Renal cortex interstitium (tissue), 11 donors: ENCODE measurements around the gene GAB1. TPM values are rescaled to one million over a fixed set of nuclear protein-coding genes. Genes with fewer than 3 reads are reported as not detected.

Source experiments
- DNase-seq, 11 donors: peaks; one replicate each; pipeline ENCODE4 v3.0.0-alpha.2; 2013; ENCODE audit warnings: low read depth in 9 of 11, low spot score in 4 of 11; ENCODE audit errors: extremely low read depth in 1 of 11
- polyA plus RNA-seq, 3 donors: library from polyadenylated mRNA; unstranded; fragments of 120-200 nt; gene quantifications; one replicate each; pipeline ENCODE4 v1.2.1, GENCODE V29; 2013; ENCODE audit not compliant: insufficient read length in 3 of 3

Gene GAB1
- polyA plus RNA-seq, 3 donors: 39.9 to 51.5 (median 48.2) TPM

GRCh38 chr4:143399113-143399949 lies 62.7 kb downstream of the GAB1 start:
- DNase-seq: no peak

GRCh38 chr4:143400082-143400481 lies 63.4 kb downstream of the GAB1 start:
- DNase-seq: no peak

- DNase-seq: no peak
Measured at GRCh38 chr4:143402776-143403552, 66.3 kb downstream of the GAB1 start.

GRCh38 chr4:143403553-143403820 lies 66.8 kb downstream of the GAB1 start:
- no peak for DNase-seq

- no peak for DNase-seq
Measured at GRCh38 chr4:143404555-143404954, 67.9 kb downstream of the GAB1 start.

GRCh38 chr4:143405075-143405730 lies 68.5 kb downstream of the GAB1 start:
- no peak for DNase-seq

GRCh38 chr4:143406523-143406922 lies 69.8 kb downstream of the GAB1 start:
- no peak for DNase-seq

GRCh38 chr4:143407474-143407873 lies 70.8 kb downstream of the GAB1 start:
- DNase-seq: no peak

GRCh38 chr4:143407888-143408287 lies 71.2 kb downstream of the GAB1 start:
- no peak for DNase-seq

- DNase-seq: no peak
Measured at GRCh38 chr4:143410015-143410414, 73.3 kb downstream of the GAB1 start.

- no peak for DNase-seq
Measured at GRCh38 chr4:143411527-143412419, 75.1 kb downstream of the GAB1 start.

GRCh38 chr4:143412420-143412758 lies 75.7 kb downstream of the GAB1 start:
- no peak for DNase-seq

GRCh38 chr4:143417679-143418403 lies 81.2 kb downstream of the GAB1 start:
- no peak for DNase-seq

GRCh38 chr4:143420227-143420626 lies 83.6 kb downstream of the GAB1 start:
- no peak for DNase-seq

GRCh38 chr4:143421609-143422008 lies 84.9 kb downstream of the GAB1 start:
- no peak for DNase-seq

GRCh38 chr4:143424276-143424675 lies 87.6 kb downstream of the GAB1 start:
- DNase-seq: no peak

GRCh38 chr4:143431526-143432257 lies 95.0 kb downstream of the GAB1 start:
- DNase-seq: no peak

- no peak for DNase-seq
Measured at GRCh38 chr4:143432258-143432591, 95.5 kb downstream of the GAB1 start.
